ENCODE data around the gene OPCML. TPM values are rescaled to one million over a fixed set of nuclear protein-coding genes. Genes with fewer than 3 reads are reported as not detected.

OPCML gene
- total and polyA plus RNA-seq, 2 experiments from 2014 or later: 1.2 to 4.4 TPM

DNA sequence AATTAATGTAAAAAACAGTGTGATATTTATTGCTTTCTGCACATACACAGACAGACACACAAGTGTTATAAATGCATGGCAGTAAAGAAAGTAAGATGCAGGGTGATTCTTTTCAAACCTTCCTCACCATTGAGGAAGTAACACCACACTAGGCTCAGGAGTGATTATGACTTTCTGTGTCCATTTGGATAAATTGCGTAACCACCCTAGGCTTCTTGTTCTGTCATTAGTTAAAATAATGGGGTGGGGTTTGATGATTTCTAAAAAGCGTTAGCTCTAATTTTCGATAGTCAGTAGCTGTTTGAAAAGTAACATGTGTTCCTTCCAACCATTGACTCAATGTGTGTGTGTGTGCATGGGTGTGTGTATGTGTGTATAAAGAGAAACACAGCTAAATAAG lies 1081.7 kb downstream of the OPCML start:
- Histone ChIP-seq H3K4me2 (peak overlapping the region; percentile 24; the same call in 1 of the 2 replicates), H3K79me2 (replicated peaks; ENCODE audit: insufficient read depth) (no peaks in the 10 kb centered on the region), H3K36me3 (ENCODE audit: insufficient read depth) (no peaks in the 10 kb centered on the region), H3K4me3 (no peak overlapping the region), H3F3A (replicated peaks; ENCODE audit: low read depth) (no peaks in the 10 kb centered on the region), H3K9me2 (ENCODE audit: insufficient read depth) (no peaks in the 10 kb centered on the region), H2AFZ (no peak overlapping the region), H3K27me3 (ENCODE audit: insufficient read depth) (no peaks in the 10 kb centered on the region), H4K20me1 (replicated peaks; ENCODE audit: insufficient read depth) (no peaks in the 10 kb centered on the region), H3K4me1 (ENCODE audit: insufficient read depth) (peaks cover 28% of the 10 kb centered on the region), H3K27ac (ENCODE audit: low read depth) (no peak overlapping the region)
- Mint-ChIP-seq H3K4me1 (peaks cover 30% of the 10 kb centered on the region), H3K4me3 (no peak overlapping the region), H3K27me3 (ENCODE audit: insufficient read depth, low read depth, poor library complexity) (peaks cover 9% of the 10 kb centered on the region), H3K9me3 (no peaks in the 10 kb centered on the region; the same call in 2 of the 3 replicates), H3K36me3 (ENCODE audit: low read depth) (no peaks in the 10 kb centered on the region), H3K27ac (no peak overlapping the region)
- no peak for DNase-seq (ENCODE audit: low spot score)
- no peak for ATAC-seq
- TF ChIP-seq ZNF331 (CRISPR knock-in tag; IDR thresholded peaks at IDR 0.05; ENCODE audit: low read depth) (no peak), NANOG (IDR thresholded peaks at IDR 0.05; ENCODE audit: borderline replicate concordance) (no peak), JUNB (IDR thresholded peaks at IDR 0.05; ENCODE audit: unreplicated experiment) (no peak), EZH2 (IDR thresholded peaks at IDR 0.05; ENCODE audit: low read depth, unreplicated experiment) (no peak), CREB1 (CRISPR knock-in tag; IDR thresholded peaks at IDR 0.05; ENCODE audit: low read depth) (no peak), ZNF114 (CRISPR knock-in tag; IDR thresholded peaks at IDR 0.05) (no peak), STAT1 (IDR thresholded peaks at IDR 0.05; ENCODE audit: unreplicated experiment) (no peak), POLR2AphosphoS5 (IDR thresholded peaks at IDR 0.05; ENCODE audit: low read depth) (no peak), EZH2phosphoT487 (IDR thresholded peaks at IDR 0.05; ENCODE audit: unreplicated experiment) (no peak)
- TF ChIP-seq, protein P1, sequence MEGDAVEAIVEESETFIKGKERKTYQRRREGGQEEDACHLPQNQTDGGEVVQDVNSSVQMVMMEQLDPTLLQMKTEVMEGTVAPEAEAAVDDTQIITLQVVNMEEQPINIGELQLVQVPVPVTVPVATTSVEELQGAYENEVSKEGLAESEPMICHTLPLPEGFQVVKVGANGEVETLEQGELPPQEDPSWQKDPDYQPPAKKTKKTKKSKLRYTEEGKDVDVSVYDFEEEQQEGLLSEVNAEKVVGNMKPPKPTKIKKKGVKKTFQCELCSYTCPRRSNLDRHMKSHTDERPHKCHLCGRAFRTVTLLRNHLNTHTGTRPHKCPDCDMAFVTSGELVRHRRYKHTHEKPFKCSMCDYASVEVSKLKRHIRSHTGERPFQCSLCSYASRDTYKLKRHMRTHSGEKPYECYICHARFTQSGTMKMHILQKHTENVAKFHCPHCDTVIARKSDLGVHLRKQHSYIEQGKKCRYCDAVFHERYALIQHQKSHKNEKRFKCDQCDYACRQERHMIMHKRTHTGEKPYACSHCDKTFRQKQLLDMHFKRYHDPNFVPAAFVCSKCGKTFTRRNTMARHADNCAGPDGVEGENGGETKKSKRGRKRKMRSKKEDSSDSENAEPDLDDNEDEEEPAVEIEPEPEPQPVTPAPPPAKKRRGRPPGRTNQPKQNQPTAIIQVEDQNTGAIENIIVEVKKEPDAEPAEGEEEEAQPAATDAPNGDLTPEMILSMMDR (conservative IDR thresholded peaks at IDR 0.05; ENCODE audit: low read depth in 2 of 2): no peak
- TF ChIP-seq, protein P2, sequence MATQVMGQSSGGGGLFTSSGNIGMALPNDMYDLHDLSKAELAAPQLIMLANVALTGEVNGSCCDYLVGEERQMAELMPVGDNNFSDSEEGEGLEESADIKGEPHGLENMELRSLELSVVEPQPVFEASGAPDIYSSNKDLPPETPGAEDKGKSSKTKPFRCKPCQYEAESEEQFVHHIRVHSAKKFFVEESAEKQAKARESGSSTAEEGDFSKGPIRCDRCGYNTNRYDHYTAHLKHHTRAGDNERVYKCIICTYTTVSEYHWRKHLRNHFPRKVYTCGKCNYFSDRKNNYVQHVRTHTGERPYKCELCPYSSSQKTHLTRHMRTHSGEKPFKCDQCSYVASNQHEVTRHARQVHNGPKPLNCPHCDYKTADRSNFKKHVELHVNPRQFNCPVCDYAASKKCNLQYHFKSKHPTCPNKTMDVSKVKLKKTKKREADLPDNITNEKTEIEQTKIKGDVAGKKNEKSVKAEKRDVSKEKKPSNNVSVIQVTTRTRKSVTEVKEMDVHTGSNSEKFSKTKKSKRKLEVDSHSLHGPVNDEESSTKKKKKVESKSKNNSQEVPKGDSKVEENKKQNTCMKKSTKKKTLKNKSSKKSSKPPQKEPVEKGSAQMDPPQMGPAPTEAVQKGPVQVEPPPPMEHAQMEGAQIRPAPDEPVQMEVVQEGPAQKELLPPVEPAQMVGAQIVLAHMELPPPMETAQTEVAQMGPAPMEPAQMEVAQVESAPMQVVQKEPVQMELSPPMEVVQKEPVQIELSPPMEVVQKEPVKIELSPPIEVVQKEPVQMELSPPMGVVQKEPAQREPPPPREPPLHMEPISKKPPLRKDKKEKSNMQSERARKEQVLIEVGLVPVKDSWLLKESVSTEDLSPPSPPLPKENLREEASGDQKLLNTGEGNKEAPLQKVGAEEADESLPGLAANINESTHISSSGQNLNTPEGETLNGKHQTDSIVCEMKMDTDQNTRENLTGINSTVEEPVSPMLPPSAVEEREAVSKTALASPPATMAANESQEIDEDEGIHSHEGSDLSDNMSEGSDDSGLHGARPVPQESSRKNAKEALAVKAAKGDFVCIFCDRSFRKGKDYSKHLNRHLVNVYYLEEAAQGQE (IDR thresholded peaks at IDR 0.05; ENCODE audit: unreplicated experiment): no peak
- TF ChIP-seq, protein P3, sequence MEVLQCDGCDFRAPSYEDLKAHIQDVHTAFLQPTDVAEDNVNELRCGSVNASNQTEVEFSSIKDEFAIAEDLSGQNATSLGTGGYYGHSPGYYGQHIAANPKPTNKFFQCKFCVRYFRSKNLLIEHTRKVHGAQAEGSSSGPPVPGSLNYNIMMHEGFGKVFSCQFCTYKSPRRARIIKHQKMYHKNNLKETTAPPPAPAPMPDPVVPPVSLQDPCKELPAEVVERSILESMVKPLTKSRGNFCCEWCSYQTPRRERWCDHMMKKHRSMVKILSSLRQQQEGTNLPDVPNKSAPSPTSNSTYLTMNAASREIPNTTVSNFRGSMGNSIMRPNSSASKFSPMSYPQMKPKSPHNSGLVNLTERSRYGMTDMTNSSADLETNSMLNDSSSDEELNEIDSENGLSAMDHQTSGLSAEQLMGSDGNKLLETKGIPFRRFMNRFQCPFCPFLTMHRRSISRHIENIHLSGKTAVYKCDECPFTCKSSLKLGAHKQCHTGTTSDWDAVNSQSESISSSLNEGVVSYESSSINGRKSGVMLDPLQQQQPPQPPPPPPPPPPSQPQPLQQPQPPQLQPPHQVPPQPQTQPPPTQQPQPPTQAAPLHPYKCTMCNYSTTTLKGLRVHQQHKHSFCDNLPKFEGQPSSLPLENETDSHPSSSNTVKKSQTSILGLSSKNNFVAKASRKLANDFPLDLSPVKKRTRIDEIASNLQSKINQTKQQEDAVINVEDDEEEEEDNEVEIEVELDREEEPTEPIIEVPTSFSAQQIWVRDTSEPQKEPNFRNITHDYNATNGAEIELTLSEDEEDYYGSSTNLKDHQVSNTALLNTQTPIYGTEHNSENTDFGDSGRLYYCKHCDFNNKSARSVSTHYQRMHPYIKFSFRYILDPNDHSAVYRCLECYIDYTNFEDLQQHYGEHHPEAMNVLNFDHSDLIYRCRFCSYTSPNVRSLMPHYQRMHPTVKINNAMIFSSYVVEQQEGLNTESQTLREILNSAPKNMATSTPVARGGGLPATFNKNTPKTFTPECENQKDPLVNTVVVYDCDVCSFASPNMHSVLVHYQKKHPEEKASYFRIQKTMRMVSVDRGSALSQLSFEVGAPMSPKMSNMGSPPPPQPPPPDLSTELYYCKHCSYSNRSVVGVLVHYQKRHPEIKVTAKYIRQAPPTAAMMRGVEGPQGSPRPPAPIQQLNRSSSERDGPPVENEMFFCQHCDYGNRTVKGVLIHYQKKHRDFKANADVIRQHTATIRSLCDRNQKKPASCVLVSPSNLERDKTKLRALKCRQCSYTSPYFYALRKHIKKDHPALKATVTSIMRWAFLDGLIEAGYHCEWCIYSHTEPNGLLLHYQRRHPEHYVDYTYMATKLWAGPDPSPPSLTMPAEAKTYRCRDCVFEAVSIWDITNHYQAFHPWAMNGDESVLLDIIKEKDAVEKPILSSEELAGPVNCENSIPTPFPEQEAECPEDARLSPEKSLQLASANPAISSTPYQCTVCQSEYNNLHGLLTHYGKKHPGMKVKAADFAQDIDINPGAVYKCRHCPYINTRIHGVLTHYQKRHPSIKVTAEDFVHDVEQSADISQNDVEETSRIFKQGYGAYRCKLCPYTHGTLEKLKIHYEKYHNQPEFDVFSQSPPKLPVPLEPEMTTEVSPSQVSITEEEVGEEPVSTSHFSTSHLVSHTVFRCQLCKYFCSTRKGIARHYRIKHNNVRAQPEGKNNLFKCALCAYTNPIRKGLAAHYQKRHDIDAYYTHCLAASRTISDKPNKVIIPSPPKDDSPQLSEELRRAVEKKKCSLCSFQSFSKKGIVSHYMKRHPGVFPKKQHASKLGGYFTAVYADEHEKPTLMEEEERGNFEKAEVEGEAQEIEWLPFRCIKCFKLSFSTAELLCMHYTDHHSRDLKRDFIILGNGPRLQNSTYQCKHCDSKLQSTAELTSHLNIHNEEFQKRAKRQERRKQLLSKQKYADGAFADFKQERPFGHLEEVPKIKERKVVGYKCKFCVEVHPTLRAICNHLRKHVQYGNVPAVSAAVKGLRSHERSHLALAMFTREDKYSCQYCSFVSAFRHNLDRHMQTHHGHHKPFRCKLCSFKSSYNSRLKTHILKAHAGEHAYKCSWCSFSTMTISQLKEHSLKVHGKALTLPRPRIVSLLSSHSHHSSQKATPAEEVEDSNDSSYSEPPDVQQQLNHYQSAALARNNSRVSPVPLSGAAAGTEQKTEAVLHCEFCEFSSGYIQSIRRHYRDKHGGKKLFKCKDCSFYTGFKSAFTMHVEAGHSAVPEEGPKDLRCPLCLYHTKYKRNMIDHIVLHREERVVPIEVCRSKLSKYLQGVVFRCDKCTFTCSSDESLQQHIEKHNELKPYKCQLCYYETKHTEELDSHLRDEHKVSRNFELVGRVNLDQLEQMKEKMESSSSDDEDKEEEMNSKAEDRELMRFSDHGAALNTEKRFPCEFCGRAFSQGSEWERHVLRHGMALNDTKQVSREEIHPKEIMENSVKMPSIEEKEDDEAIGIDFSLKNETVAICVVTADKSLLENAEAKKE (CRISPR knock-in tag; IDR thresholded peaks at IDR 0.05): no peak
- TF ChIP-seq, protein P4, sequence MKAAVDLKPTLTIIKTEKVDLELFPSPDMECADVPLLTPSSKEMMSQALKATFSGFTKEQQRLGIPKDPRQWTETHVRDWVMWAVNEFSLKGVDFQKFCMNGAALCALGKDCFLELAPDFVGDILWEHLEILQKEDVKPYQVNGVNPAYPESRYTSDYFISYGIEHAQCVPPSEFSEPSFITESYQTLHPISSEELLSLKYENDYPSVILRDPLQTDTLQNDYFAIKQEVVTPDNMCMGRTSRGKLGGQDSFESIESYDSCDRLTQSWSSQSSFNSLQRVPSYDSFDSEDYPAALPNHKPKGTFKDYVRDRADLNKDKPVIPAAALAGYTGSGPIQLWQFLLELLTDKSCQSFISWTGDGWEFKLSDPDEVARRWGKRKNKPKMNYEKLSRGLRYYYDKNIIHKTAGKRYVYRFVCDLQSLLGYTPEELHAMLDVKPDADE (IDR thresholded peaks at IDR 0.05): no peak

All from GM23338 (cell line).